WTC11 (cell line): ENCODE results near the gene SMYD3. TPM values are rescaled to one million over a fixed set of nuclear protein-coding genes. Genes with fewer than 3 reads are reported as not detected.
"Not testable (repeated sequence)": the region's sequence is repeated elsewhere in the genome, so short reads cannot be mapped to it uniquely, and the experiment has no call there.

ENCODE experiments used
- ATAC-seq: fragments of 200-7000 bp; cut with Tn5 transposase; 2 replicates; pipeline ENCODE4 v1.10.0; 2021; ENCODE audit warnings: mild to moderate bottlenecking, moderate library complexity
- CTCF ChIA-PET: fragments of 300-600 bp; sonication (Branson Sonifier 250); formaldehyde crosslinking; loops from one replicate; lab custom pipeline; 2021; ENCODE audit warnings: antibody characterized with exemption; lab: Charles Lee
- POLR2A ChIA-PET: fragments of 350-600 bp; sonication (Branson Sonifier 250); formaldehyde crosslinking; loops from one replicate; lab custom pipeline; 2021; ENCODE audit warnings: antibody characterized with exemption; lab: Charles Lee
- DNase-seq: peaks from one replicate; pipeline ENCODE4 v3.0.0; 2021; ENCODE audit warnings: low spot score
- H3K27ac Mint-ChIP-seq: 2 replicates; pipeline ENCODE4 v1.8.0; 2021; ENCODE audit warnings: mixed read lengths
- H3K27me3 Mint-ChIP-seq: 2 replicates; pipeline ENCODE4 v1.8.0; 2021; ENCODE audit warnings: low read depth, mild to moderate bottlenecking, moderate library complexity, mixed read lengths
- H3K36me3 Mint-ChIP-seq: 2 replicates; pipeline ENCODE4 v1.8.0; 2021; ENCODE audit warnings: mixed read lengths
- H3K4me1 Mint-ChIP-seq: 2 replicates; pipeline ENCODE4 v1.8.0; 2022; ENCODE audit warnings: mixed read lengths
- H3K4me3 Mint-ChIP-seq: 2 replicates; pipeline ENCODE4 v1.8.0; 2021; ENCODE audit warnings: mild to moderate bottlenecking, moderate library complexity, mixed read lengths
- H3K9me3 Mint-ChIP-seq: 2 replicates; pipeline ENCODE4 v1.8.0; 2021; ENCODE audit warnings: mixed read lengths
- ATF1 ChIP-seq: sonication (generic); formaldehyde crosslinking; IDR thresholded peaks from 2 replicates; pipeline ENCODE4 v1.8.1; 2023; ENCODE audit warnings: mild to moderate bottlenecking, moderate library complexity, missing genetic modification reagents
- EMX1 ChIP-seq: fragments of 250-450 bp; sonication (Bioruptor Pico); IDR thresholded peaks from 2 replicates; pipeline ENCODE4 v1.8.0; 2021; ENCODE audit warnings: mild to moderate bottlenecking
- GTF2I ChIP-seq: fragments of 250-450 bp; sonication (Bioruptor Pico); conservative IDR thresholded peaks from 2 replicates; pipeline ENCODE4 v1.4.0; 2021; ENCODE audit warnings: mild to moderate bottlenecking
- HMGA2 ChIP-seq: fragments of 250-450 bp; sonication (Bioruptor Pico); IDR thresholded peaks from 2 replicates; pipeline ENCODE4 v1.4.0; 2021; ENCODE audit warnings: mild to moderate bottlenecking, moderate library complexity
- JAZF1 ChIP-seq: fragments of 250-450 bp; sonication (Bioruptor Pico); IDR thresholded peaks from 2 replicates; pipeline ENCODE4 v1.9.0; 2021; ENCODE audit warnings: moderate library complexity, mild to moderate bottlenecking, inconsistent platforms
- NFATC4 ChIP-seq: fragments of 250-450 bp; sonication (Bioruptor Pico); IDR thresholded peaks from 2 replicates; pipeline ENCODE4 v1.9.0; 2021; ENCODE audit warnings: mild to moderate bottlenecking
- NFYB ChIP-seq: sonication (generic); formaldehyde crosslinking; conservative IDR thresholded peaks from 2 replicates; pipeline ENCODE4 v1.8.0; 2022; ENCODE audit warnings: low read depth, missing genetic modification reagents
- NR1H2 ChIP-seq: sonication (generic); formaldehyde crosslinking; IDR thresholded peaks from 2 replicates; pipeline ENCODE4 v1.9.0; 2021; ENCODE audit warnings: mild to moderate bottlenecking, moderate library complexity, missing genetic modification reagents
- ZNF121 ChIP-seq: sonication (generic); formaldehyde crosslinking; IDR thresholded peaks from 2 replicates; pipeline ENCODE4 v1.8.0; 2023; ENCODE audit warnings: missing genetic modification reagents
- ZNF219 ChIP-seq: sonication (generic); formaldehyde crosslinking; IDR thresholded peaks from 2 replicates; pipeline ENCODE4 v1.8.0; 2023; ENCODE audit warnings: missing genetic modification reagents, mild to moderate bottlenecking, borderline replicate concordance
- ZNF232 ChIP-seq: sonication (generic); formaldehyde crosslinking; IDR thresholded peaks from 2 replicates; pipeline ENCODE4 v1.8.0; 2022; ENCODE audit warnings: mild to moderate bottlenecking, missing genetic modification reagents
- ZNF263 ChIP-seq: sonication (generic); formaldehyde crosslinking; IDR thresholded peaks from 2 replicates; pipeline ENCODE4 v1.8.1; 2022; ENCODE audit warnings: low read depth, mild to moderate bottlenecking, moderate library complexity, missing genetic modification reagents
- total RNA-seq: library from RNA; stranded (reverse); gene quantifications from 3 replicates; pipeline ENCODE4 v1.2.3, GENCODE V29; 2021
- TF ChIP-seq, protein P1 (sequence below): sonication (generic); formaldehyde crosslinking; IDR thresholded peaks from 2 replicates; pipeline ENCODE4 v1.8.1; 2023; ENCODE audit warnings: mild to moderate bottlenecking, missing genetic modification reagents, moderate library complexity
- TF ChIP-seq, protein P2 (sequence below): fragments of 250-450 bp; sonication (Bioruptor Pico); IDR thresholded peaks from 2 replicates; pipeline ENCODE4 v1.9.0; 2021; ENCODE audit warnings: mild to moderate bottlenecking, borderline replicate concordance
- TF ChIP-seq, protein P3 (sequence below): sonication (generic); formaldehyde crosslinking; IDR thresholded peaks from 2 replicates; pipeline ENCODE4 v1.8.0; 2022; ENCODE audit warnings: mild to moderate bottlenecking, missing genetic modification reagents
- TF ChIP-seq, protein P4 (sequence below): sonication (generic); formaldehyde crosslinking; IDR thresholded peaks from 2 replicates; pipeline ENCODE4 v1.8.1; 2022; ENCODE audit warnings: low read depth, missing genetic modification reagents, borderline replicate concordance
- TF ChIP-seq, protein P5 (sequence below): fragments of 250-450 bp; sonication (Bioruptor Pico); IDR thresholded peaks from 2 replicates; pipeline ENCODE4 v2.1.2; 2022; ENCODE audit warnings: mild to moderate bottlenecking, moderate library complexity
- TF ChIP-seq, protein P6 (sequence below): sonication (generic); formaldehyde crosslinking; IDR thresholded peaks from 2 replicates; pipeline ENCODE4 v1.8.1; 2023; ENCODE audit warnings: mild to moderate bottlenecking, missing genetic modification reagents
- TF ChIP-seq, protein P7 (sequence below): sonication (generic); formaldehyde crosslinking; conservative IDR thresholded peaks from 2 replicates; pipeline ENCODE4 v1.8.1; 2022; ENCODE audit warnings: mild to moderate bottlenecking, missing genetic modification reagents
- TF ChIP-seq, protein P8 (sequence below): sonication (generic); formaldehyde crosslinking; IDR thresholded peaks from 2 replicates; pipeline ENCODE4 v1.8.0; 2022; ENCODE audit warnings: mild to moderate bottlenecking, missing genetic modification reagents

Gene SMYD3
- total RNA-seq, 1 experiment from 2014 or later: 21.4 TPM

DNA sequence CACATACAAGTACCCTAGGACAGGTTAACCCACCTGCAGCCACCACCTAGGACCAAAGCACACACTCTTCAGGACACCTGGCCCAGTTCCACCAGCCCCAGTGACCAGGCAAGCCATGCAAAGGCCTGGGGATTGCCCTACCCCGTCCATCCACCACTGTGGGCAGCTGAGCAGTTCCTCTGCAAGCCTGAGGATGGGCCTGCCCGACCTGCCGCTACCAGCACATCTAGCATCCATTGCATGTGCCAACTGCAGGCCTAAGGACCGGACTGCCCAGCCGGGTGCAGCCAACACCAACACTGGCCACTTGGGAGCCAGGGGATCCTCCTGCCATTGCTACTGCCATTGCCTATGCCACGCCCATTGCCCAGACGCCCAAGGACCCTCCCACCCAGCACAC, 558.3 kb downstream of the SMYD3 start:
- POLR2A ChIA-PET: no interaction called here
- no peak for ATAC-seq

DNA sequence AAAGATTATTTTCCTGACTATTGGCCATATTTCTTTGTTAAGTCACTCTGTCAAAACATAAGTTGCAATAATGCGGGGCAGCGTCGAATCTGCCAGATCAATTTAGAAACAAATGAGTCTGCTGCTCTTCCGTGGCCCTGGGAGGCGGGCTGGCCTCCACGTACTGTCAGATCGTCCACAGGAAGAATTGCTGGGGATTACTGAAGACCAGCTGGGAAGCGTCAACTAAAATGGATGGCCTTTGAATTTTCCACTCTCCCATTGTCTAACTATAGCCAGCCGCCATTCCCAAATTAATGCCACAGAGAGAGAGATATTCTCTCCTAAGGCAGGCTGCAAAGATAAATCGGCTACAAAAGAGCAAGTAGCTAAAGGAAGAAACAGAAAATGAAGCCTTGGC, 560.2 kb downstream of the SMYD3 start:
- Mint-ChIP-seq H3K27me3 (no peaks in the 10 kb centered on the region; the same call in 1 of the 2 replicates), H3K9me3 (peaks cover 22% of the 10 kb centered on the region), H3K4me3 (no peak overlapping the region), H3K4me1 (peaks cover 9% of the 10 kb centered on the region), H3K36me3 (peaks cover 3% of the 10 kb centered on the region; the same call in 1 of the 2 replicates), H3K27ac (no peak overlapping the region)
- ATAC-seq: no peak
- ChIA-PET POLR2A (no interaction called here), CTCF (interaction anchor here (0.9 kb wide), 1 partner anchor 58 kb away, joined by 3 read pairs; no protein-coding TSS in a partner anchor)
- TF ChIP-seq, protein P1, sequence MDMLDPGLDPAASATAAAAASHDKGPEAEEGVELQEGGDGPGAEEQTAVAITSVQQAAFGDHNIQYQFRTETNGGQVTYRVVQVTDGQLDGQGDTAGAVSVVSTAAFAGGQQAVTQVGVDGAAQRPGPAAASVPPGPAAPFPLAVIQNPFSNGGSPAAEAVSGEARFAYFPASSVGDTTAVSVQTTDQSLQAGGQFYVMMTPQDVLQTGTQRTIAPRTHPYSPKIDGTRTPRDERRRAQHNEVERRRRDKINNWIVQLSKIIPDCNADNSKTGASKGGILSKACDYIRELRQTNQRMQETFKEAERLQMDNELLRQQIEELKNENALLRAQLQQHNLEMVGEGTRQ: no peak
- TF ChIP-seq NFATC4 (no peak), ZNF219 (CRISPR knock-in tag) (no peak), HMGA2 (CRISPR knock-in tag) (no peak), ZNF232 (CRISPR knock-in tag) (no peak), EMX1 (no peak), ZNF121 (CRISPR knock-in tag) (no peak), NFYB (CRISPR knock-in tag) (no peak), JAZF1 (CRISPR knock-in tag) (no peak), GTF2I (no peak)
- TF ChIP-seq, protein P2, sequence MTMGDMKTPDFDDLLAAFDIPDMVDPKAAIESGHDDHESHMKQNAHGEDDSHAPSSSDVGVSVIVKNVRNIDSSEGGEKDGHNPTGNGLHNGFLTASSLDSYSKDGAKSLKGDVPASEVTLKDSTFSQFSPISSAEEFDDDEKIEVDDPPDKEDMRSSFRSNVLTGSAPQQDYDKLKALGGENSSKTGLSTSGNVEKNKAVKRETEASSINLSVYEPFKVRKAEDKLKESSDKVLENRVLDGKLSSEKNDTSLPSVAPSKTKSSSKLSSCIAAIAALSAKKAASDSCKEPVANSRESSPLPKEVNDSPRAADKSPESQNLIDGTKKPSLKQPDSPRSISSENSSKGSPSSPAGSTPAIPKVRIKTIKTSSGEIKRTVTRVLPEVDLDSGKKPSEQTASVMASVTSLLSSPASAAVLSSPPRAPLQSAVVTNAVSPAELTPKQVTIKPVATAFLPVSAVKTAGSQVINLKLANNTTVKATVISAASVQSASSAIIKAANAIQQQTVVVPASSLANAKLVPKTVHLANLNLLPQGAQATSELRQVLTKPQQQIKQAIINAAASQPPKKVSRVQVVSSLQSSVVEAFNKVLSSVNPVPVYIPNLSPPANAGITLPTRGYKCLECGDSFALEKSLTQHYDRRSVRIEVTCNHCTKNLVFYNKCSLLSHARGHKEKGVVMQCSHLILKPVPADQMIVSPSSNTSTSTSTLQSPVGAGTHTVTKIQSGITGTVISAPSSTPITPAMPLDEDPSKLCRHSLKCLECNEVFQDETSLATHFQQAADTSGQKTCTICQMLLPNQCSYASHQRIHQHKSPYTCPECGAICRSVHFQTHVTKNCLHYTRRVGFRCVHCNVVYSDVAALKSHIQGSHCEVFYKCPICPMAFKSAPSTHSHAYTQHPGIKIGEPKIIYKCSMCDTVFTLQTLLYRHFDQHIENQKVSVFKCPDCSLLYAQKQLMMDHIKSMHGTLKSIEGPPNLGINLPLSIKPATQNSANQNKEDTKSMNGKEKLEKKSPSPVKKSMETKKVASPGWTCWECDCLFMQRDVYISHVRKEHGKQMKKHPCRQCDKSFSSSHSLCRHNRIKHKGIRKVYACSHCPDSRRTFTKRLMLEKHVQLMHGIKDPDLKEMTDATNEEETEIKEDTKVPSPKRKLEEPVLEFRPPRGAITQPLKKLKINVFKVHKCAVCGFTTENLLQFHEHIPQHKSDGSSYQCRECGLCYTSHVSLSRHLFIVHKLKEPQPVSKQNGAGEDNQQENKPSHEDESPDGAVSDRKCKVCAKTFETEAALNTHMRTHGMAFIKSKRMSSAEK (CRISPR knock-in tag): no peak
- TF ChIP-seq, protein P3, sequence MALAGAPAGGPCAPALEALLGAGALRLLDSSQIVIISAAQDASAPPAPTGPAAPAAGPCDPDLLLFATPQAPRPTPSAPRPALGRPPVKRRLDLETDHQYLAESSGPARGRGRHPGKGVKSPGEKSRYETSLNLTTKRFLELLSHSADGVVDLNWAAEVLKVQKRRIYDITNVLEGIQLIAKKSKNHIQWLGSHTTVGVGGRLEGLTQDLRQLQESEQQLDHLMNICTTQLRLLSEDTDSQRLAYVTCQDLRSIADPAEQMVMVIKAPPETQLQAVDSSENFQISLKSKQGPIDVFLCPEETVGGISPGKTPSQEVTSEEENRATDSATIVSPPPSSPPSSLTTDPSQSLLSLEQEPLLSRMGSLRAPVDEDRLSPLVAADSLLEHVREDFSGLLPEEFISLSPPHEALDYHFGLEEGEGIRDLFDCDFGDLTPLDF (CRISPR knock-in tag): no peak
- TF ChIP-seq, protein P4, sequence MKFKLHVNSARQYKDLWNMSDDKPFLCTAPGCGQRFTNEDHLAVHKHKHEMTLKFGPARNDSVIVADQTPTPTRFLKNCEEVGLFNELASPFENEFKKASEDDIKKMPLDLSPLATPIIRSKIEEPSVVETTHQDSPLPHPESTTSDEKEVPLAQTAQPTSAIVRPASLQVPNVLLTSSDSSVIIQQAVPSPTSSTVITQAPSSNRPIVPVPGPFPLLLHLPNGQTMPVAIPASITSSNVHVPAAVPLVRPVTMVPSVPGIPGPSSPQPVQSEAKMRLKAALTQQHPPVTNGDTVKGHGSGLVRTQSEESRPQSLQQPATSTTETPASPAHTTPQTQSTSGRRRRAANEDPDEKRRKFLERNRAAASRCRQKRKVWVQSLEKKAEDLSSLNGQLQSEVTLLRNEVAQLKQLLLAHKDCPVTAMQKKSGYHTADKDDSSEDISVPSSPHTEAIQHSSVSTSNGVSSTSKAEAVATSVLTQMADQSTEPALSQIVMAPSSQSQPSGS: no peak
- TF ChIP-seq, protein P5, sequence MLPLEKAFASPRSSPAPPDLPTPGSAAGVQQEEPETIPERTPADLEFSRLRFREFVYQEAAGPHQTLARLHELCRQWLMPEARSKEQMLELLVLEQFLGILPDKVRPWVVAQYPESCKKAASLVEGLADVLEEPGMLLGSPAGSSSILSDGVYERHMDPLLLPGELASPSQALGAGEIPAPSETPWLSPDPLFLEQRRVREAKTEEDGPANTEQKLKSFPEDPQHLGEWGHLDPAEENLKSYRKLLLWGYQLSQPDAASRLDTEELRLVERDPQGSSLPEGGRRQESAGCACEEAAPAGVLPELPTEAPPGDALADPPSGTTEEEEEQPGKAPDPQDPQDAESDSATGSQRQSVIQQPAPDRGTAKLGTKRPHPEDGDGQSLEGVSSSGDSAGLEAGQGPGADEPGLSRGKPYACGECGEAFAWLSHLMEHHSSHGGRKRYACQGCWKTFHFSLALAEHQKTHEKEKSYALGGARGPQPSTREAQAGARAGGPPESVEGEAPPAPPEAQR (CRISPR knock-in tag): no peak
- TF ChIP-seq, protein P6, sequence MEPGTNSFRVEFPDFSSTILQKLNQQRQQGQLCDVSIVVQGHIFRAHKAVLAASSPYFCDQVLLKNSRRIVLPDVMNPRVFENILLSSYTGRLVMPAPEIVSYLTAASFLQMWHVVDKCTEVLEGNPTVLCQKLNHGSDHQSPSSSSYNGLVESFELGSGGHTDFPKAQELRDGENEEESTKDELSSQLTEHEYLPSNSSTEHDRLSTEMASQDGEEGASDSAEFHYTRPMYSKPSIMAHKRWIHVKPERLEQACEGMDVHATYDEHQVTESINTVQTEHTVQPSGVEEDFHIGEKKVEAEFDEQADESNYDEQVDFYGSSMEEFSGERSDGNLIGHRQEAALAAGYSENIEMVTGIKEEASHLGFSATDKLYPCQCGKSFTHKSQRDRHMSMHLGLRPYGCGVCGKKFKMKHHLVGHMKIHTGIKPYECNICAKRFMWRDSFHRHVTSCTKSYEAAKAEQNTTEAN: no peak
- no peak for DNase-seq

More for the DNA sequence above, 558.3 kb downstream of the SMYD3 start:
- Mint-ChIP-seq H3K27me3 (no peaks in the 10 kb centered on the region), H3K4me1 (peaks cover 7% of the 10 kb centered on the region; the same call in 1 of the 2 replicates), H3K4me3 (no peak overlapping the region), H3K36me3 (peaks cover 3% of the 10 kb centered on the region; the same call in 1 of the 2 replicates), H3K27ac (no peak overlapping the region), H3K9me3 (peaks cover 22% of the 10 kb centered on the region)
- CTCF ChIA-PET: interaction anchor here (0.6 to 1.0 kb wide), 2 partner anchors 23 to 60 kb away, joined by 3 read pairs; no protein-coding TSS in a partner anchor
- TF ChIP-seq NR1H2: no peak
- no peak for TF ChIP-seq ATF1
- TF ChIP-seq, protein P7, sequence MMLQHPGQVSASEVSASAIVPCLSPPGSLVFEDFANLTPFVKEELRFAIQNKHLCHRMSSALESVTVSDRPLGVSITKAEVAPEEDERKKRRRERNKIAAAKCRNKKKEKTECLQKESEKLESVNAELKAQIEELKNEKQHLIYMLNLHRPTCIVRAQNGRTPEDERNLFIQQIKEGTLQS (CRISPR knock-in tag): no peak
- no peak for TF ChIP-seq ZNF263 (CRISPR knock-in tag)
- TF ChIP-seq, protein P8, sequence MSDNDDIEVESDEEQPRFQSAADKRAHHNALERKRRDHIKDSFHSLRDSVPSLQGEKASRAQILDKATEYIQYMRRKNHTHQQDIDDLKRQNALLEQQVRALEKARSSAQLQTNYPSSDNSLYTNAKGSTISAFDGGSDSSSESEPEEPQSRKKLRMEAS (CRISPR knock-in tag): no peak
- DNase-seq: no peak

DNA sequence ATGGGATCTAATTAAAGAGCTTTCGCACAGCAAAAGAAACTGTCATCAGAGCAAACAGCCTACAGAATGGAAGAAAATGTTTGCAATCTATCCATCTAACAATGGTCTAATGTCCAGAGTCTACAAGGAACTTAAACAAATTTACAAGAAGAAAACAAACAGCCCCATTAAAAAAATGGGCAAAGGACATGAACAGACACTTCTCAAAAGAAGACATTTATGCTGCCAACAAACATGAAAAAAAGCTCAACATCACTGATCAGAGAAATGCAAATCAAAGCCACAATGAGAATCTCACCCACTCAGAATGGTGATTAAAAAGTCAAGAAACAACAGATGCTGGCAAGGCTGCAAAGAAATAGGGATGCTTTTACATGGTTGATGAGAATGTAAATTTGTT, 561.9 kb downstream of the SMYD3 start:
- not testable (repeated sequence) for H3K27me3 Mint-ChIP-seq

More for the DNA sequence above, 561.9 kb downstream of the SMYD3 start:
- H3K36me3 Mint-ChIP-seq, ATAC-seq, POLR2A ChIA-PET, DNase-seq, CTCF ChIA-PET, H3K27ac Mint-ChIP-seq, H3K4me3 Mint-ChIP-seq: not testable (repeated sequence)
- Mint-ChIP-seq H3K4me1 (peaks cover 12% of the 10 kb centered on the region), H3K9me3 (peaks cover 22% of the 10 kb centered on the region)
